GM18499 (cell line): ENCODE results near the gene C20orf141.
"Not testable (repeated sequence)": the region's sequence is repeated elsewhere in the genome, so short reads cannot be mapped to it uniquely, and the experiment has no call there.

ENCODE experiments used
- ATAC-seq: cut with Tn5 transposase; IDR thresholded peaks from one replicate; pipeline ENCODE4 v1.9.1; 2021; ENCODE audit warnings: moderate number of reproducible peaks; ENCODE audit not compliant: insufficient read depth, unreplicated experiment

Gene C20orf141, protein sequence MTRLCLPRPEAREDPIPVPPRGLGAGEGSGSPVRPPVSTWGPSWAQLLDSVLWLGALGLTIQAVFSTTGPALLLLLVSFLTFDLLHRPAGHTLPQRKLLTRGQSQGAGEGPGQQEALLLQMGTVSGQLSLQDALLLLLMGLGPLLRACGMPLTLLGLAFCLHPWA

GRCh38 chr20:2814587-2815051, at the start of gene C20orf141:
TSS of gene C20orf141 (plus strand) at chr20:2814987. CDS start at chr20:2815185, 198 bp downstream.
- ATAC-seq: no peak

DNA sequence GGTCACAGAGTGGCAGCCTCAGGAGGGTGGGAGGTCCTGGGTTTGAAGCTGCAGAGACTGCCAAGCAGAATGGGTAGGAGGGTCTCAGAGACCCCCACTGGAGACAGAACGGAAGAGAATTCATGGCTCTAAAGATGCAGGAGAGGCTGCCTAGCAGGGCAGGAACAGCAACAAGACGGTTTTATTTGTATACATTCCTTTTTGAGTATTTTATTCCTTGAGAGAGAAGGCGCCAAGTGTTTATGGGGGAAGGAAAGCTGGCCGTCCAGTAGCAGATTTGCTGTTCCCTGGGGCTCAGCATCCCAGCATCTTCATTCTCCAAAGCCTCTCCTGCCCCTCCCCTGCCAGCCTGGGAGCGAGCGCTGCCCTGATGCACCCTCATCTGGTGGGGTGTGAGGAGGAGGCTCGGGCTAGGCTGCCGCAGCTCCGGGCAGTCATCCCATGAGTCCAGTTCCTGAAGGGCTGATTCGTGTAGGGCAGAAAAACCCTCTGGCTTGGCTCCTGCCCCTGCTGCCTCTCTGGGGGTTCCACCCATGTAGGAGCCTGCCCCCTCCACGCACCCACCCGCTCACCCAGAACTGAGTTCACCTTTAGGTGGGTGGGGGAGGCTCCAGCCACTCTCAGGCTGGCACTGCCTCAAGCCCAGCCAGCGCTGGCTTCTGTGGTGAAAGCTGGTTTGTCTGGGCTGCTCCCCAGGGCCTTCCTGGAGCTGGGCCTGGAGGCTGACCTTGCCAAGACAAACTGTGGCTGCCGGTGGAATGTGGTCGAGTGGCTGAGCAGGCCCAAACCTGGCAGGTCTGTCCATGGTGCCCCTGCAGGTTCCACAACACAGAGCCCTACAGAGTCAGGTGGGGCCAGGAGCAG, 46.8 kb upstream of the C20orf141 start:
- no peak for ATAC-seq

DNA sequence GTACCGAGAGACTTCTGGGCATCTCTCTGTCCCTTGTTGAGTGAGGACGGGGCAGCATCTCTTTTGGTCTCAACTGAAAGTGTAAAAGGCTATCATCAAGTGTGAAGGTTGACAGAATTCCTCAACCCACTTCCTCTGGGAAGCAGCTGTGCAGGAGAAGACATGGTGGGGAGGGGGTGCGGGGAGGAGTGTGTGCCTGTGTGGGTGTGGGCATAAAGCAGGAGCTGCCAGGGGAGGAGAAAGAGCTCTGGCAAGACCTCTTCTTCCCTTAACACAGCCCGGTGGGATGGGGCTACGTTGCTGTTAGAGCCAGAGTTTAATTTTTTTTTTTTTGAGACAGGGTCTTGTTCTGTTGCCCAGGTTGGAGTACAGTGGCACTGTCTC, 46.2 kb upstream of the C20orf141 start:
- ATAC-seq: no peak

- not testable (repeated sequence) for ATAC-seq
Measured at GRCh38 chr20:2770091-2770490, 44.7 kb upstream of the C20orf141 start.

GRCh38 chr20:2771631-2772080, 43.1 kb upstream of the C20orf141 start:
- no peak for ATAC-seq

GRCh38 chr20:2773812-2774211, 41.0 kb upstream of the C20orf141 start:
- ATAC-seq: no peak

GRCh38 chr20:2775139-2775538, 39.6 kb upstream of the C20orf141 start:
- no peak for ATAC-seq

- no peak for ATAC-seq
Measured at GRCh38 chr20:2778602-2779321, 36.0 kb upstream of the C20orf141 start.

- no peak for ATAC-seq
Measured at GRCh38 chr20:2780948-2781347, 33.8 kb upstream of the C20orf141 start.

DNA sequence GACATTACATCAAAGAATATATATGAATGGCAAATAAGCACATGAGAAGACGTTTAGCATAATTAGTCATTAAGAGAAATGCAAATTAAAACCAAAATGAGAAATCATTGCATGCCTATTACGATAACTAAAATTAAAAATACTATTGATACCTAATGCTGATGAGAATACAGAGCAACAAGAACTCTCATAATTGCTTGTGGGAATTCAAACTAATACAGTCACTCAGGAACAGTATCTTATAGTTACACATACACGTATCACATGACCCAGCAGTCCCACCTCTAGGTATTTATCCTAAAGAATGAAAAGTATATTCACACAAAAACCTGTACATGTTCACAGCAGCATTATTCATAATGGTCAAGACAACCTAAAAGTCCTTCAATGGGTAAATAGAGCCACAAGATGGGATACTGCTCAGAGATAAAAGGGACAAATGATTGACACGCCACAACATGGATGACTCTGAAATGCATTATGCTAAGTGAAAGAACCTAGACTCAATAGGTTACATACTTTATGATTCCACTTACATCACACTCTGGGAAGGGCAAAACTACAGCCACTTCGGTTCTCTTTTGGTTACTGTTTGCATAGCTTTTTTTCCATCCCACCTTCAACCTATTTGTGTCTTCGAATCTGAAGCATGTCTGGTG, 30.8 kb upstream of the C20orf141 start:
- no peak for ATAC-seq

GRCh38 chr20:2793471-2793870, 21.3 kb upstream of the C20orf141 start:
- no peak for ATAC-seq

GRCh38 chr20:2794202-2794748, 20.5 kb upstream of the C20orf141 start:
- no peak for ATAC-seq

GRCh38 chr20:2794866-2795447, 19.8 kb upstream of the C20orf141 start:
- no peak for ATAC-seq

DNA sequence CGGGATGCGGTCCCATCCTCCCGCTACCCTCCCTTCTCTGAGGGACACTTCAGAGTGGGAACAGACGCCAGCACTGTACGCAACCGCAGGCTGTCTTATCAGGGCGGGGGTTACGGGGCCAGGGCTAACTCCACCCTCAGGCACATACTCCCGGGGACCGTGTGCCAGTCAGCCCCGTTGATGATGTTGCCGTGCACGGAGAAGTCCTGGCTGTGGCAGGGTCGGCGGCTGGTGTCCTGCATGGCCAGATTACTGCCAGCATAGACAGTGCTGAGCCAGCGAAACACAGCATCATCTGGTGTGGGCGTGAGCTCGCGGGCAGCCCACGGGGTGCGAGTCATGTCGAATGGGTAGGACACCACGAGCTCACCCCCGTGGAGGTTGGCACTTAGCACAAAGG, 19.3 kb upstream of the C20orf141 start:
- no peak for ATAC-seq

DNA sequence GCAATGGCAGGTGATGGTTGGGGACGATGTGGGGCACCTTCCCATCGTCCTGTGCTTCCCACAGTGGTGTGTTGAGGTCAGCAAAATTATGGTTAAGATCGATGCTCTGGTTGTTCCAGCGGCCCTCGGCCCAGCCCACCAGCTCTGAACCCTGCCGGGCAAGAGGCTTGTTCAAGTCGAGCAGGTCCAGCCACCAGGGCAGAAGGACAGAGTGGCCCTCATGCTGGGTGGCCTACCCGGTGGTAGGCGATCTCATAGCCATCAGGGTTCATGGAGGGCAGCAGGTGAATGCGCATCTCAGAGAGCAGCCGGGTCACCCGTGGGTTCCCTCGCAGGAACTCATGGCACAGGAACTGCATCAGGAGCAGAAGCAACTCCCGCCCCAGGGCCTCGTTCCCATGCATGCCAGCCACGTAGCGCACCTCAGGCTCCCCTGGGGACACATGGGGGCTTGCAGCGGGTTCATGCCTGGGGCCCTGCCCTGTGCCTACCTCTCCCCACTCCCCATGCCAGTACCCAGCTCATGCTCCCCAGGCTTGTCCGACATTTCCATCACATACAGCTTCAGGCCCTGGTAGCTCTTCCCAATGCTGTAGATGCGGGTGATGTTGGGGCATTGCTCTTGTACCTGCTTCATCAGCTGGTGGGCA, 18.7 kb upstream of the C20orf141 start:
- ATAC-seq: no peak

- no peak for ATAC-seq
Measured at GRCh38 chr20:2797136-2797983, 17.4 kb upstream of the C20orf141 start.

GRCh38 chr20:2798095-2798805, 16.5 kb upstream of the C20orf141 start:
- ATAC-seq: no peak

GRCh38 chr20:2798814-2799213, 16.0 kb upstream of the C20orf141 start:
- ATAC-seq: no peak
